ENCODE data around the gene SBF2.

SBF2 gene

GRCh38 chr11:9739123-9739900, 554.7 kb downstream of the SBF2 start:
- TF ChIP-seq, protein P1, sequence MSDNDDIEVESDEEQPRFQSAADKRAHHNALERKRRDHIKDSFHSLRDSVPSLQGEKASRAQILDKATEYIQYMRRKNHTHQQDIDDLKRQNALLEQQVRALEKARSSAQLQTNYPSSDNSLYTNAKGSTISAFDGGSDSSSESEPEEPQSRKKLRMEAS (IDR thresholded peaks at IDR 0.05; ENCODE audit: low read depth, low read length) = no peak
- TF ChIP-seq MYC (IDR thresholded peaks at IDR 0.05; ENCODE audit: low read depth, low read length) (no peak), POLR2A (IDR thresholded peaks at IDR 0.05; ENCODE audit: extremely low read depth, insufficient read length) (no peak)
- TF ChIP-seq, protein P2, sequence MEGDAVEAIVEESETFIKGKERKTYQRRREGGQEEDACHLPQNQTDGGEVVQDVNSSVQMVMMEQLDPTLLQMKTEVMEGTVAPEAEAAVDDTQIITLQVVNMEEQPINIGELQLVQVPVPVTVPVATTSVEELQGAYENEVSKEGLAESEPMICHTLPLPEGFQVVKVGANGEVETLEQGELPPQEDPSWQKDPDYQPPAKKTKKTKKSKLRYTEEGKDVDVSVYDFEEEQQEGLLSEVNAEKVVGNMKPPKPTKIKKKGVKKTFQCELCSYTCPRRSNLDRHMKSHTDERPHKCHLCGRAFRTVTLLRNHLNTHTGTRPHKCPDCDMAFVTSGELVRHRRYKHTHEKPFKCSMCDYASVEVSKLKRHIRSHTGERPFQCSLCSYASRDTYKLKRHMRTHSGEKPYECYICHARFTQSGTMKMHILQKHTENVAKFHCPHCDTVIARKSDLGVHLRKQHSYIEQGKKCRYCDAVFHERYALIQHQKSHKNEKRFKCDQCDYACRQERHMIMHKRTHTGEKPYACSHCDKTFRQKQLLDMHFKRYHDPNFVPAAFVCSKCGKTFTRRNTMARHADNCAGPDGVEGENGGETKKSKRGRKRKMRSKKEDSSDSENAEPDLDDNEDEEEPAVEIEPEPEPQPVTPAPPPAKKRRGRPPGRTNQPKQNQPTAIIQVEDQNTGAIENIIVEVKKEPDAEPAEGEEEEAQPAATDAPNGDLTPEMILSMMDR (IDR thresholded peaks at IDR 0.05; ENCODE audit: low read depth, low read length) = no peak
- H3K4me3 ChIP-seq (ENCODE audit: low read depth, low read length) = no peak overlapping the region
- DNase-seq (ENCODE audit: low read depth) = no peak

DNA sequence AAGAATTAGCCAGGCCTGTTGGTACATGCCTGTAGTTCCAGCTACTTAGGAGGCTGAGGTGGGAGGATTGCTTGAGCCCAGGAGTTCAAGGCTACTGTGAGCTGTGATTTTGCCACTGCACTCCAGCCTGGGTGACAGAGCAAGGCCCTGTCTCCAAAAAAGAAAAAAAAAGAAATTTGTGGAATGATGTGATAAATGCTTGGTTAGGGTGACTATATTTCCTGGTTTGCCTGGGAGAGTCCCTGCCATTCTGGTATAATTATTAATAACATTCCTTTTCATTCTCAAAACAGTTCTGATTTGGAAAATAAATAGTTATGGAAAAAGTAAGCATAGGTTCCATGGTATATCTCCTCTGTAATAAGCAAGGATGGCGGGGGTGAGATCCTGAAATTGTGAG, 555.3 kb downstream of the SBF2 start:
- no peak for DNase-seq (ENCODE audit: low read depth)
- H3K4me3 ChIP-seq (ENCODE audit: low read depth, low read length) = no peak overlapping the region
- no peak for TF ChIP-seq POLR2A (IDR thresholded peaks at IDR 0.05; ENCODE audit: extremely low read depth, insufficient read length)
- TF ChIP-seq, protein P2 (IDR thresholded peaks at IDR 0.05; ENCODE audit: low read depth, low read length) = no peak

DNA sequence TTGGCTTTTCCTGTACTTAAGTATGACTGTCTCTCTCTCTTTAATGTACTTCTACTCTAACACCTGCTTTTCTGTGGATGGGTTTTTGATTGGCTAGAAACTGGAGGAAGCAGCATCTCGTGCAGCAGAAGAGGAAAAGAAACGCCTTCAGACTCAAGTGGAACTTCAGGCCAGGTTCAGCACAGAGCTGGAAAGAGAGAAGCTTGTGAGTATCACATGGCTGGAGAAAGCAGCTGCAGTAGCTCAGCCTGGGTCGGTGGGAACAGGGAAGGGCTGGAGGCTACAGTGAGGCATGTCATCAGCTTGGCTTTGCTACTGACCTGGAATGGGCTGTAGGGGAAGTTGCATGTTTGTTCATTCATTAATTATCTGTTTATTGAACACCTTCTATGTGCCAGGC, 555.9 kb downstream of the SBF2 start:
- TF ChIP-seq, protein P1 (IDR thresholded peaks at IDR 0.05; ENCODE audit: low read depth, low read length) = no peak
- TF ChIP-seq MYC (IDR thresholded peaks at IDR 0.05; ENCODE audit: low read depth, low read length) (no peak), POLR2A (IDR thresholded peaks at IDR 0.05; ENCODE audit: extremely low read depth, insufficient read length) (no peak)
- TF ChIP-seq, protein P2 (IDR thresholded peaks at IDR 0.05; ENCODE audit: low read depth, low read length) = no peak
- DNase-seq (ENCODE audit: low read depth) = no peak
- H3K4me3 ChIP-seq (ENCODE audit: low read depth, low read length) = no peak overlapping the region

DNA sequence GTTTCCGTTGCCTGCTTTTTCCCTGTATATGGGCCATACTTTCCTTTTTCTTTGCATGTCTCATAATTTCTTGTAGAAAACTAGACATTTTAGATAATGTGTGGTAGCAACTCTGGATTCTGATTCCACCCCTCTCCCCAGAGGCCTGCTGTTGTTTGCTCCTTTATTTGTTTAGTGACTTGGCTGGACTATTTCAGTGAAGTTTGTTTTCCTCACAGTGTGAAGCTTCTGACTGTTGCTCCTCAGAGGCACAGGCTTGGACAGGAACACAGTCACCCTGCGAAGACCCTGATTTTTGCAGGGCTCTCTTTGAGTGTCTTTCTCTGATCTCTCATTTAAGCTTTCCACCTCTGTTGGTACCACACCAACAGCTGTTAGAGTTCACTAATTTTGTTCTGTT, 557.7 kb downstream of the SBF2 start:
- H3K4me3 ChIP-seq (ENCODE audit: low read depth, low read length) = no peak overlapping the region
- TF ChIP-seq, protein P2 (IDR thresholded peaks at IDR 0.05; ENCODE audit: low read depth, low read length) = no peak
- no peak for TF ChIP-seq MYC (IDR thresholded peaks at IDR 0.05; ENCODE audit: low read depth, low read length)
- TF ChIP-seq, protein P1 (IDR thresholded peaks at IDR 0.05; ENCODE audit: low read depth, low read length) = no peak
- no peak for TF ChIP-seq POLR2A (IDR thresholded peaks at IDR 0.05; ENCODE audit: extremely low read depth, insufficient read length)
- DNase-seq (ENCODE audit: low read depth) = no peak

DNA sequence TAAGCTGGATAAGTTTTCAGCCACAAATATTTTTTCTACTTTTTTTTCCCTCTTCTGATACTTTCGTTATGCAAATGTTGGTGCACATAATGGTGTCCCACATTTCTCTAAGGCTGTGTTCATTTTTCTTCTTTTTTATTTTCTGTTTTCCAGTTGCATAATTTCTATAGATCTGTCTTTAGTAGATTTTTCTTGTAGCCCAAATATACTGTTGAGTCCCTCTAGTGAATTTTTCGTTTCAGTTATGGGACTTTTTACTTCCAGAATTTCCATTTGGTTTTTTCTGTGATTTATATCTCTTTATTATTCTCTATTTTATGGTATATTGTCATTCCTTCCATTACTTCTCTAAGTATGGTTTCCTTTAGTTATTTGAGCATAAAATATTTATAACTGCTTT, 558.1 kb downstream of the SBF2 start:
- DNase-seq (ENCODE audit: low read depth) = no peak
- TF ChIP-seq, protein P2 (IDR thresholded peaks at IDR 0.05; ENCODE audit: low read depth, low read length) = no peak
- TF ChIP-seq, protein P1 (IDR thresholded peaks at IDR 0.05; ENCODE audit: low read depth, low read length) = no peak
- TF ChIP-seq MYC (IDR thresholded peaks at IDR 0.05; ENCODE audit: low read depth, low read length) (no peak), POLR2A (IDR thresholded peaks at IDR 0.05; ENCODE audit: extremely low read depth, insufficient read length) (no peak)
- no peak overlapping the region for H3K4me3 ChIP-seq (ENCODE audit: low read depth, low read length)
